SK-N-SH (cell line): ENCODE measurements around the gene CELA3A. TPM values are rescaled to one million over a fixed set of nuclear protein-coding genes. Genes with fewer than 3 reads are reported as not detected.

ENCODE experiments used
- CTCF ChIA-PET: fragments of 300-600, 350-600 bp; formaldehyde crosslinking; extraction: SDS; loops from one replicate; lab custom pipeline; 2021; lab: Yijun Ruan, JAX
- POLR2A ChIA-PET: fragments of 350-600 bp; sonication (Branson Sonifier 250); formaldehyde crosslinking; extraction: SDS; loops from one replicate; lab custom pipeline; 2020; ENCODE audit warnings: antibody characterized with exemption, inconsistent platforms; lab: Yijun Ruan, JAX
- DNase-seq: peaks from one replicate; pipeline ENCODE4 v3.0.0; 2012
- H2AFZ ChIP-seq: fragments of 200-600 bp; sonication (generic); 2 replicates; pipeline ENCODE4 v1.8.1; 2016; ENCODE audit warnings: antibody characterized with exemption, mild to moderate bottlenecking, low read depth
- H3F3A ChIP-seq: fragments of 200-600 bp; sonication (generic); replicated peaks from 2 replicates; pipeline ENCODE3; 2016; ENCODE audit warnings: antibody characterized with exemption, mild to moderate bottlenecking; ENCODE audit not compliant: insufficient read depth
- H3K27ac ChIP-seq, 2 experiments: fragments of 200-500 bp in 1 of 2; fragments of 200-600 bp in 1 of 2; sonication (Bioruptor generic) in 1 of 2; sonication (generic), shearing (Covaris generic) in 1 of 2; 2 replicates each; pipeline versions ENCODE4 v1.5.1 to v1.6.1; 2014 to 2016; ENCODE audit warnings: low read depth in 2 of 2, inconsistent platforms in 1 of 2, low read length in 1 of 2, mild to moderate bottlenecking in 1 of 2, mixed read lengths in 1 of 2
- H3K27me3 ChIP-seq: fragments of 200-600 bp; sonication (generic), shearing (Covaris generic); 2 replicates; pipeline ENCODE4 v1.6.1; 2016; ENCODE audit warnings: mixed run types; ENCODE audit not compliant: insufficient read depth
- H3K36me3 ChIP-seq, 2 experiments: fragments of 200-500 bp in 1 of 2; fragments of 200-600 bp in 1 of 2; sonication (Bioruptor generic) in 1 of 2; sonication (generic) in 1 of 2; replicated peaks in 1 of 2; 2 replicates each; pipeline versions ENCODE3 to v1.5.1; 2014 to 2016; ENCODE audit warnings: low read length in 1 of 2, mild to moderate bottlenecking in 1 of 2; ENCODE audit not compliant: insufficient read depth in 2 of 2, control insufficient read depth in 1 of 2
- H3K4me1 ChIP-seq, 2 experiments: fragments of 200-500 bp in 1 of 2; fragments of 200-600 bp in 1 of 2; sonication (Bioruptor generic) in 1 of 2; sonication (generic), shearing (Covaris generic) in 1 of 2; 2 replicates each; pipeline versions ENCODE4 v1.5.1 to v1.6.1; 2014 to 2016; ENCODE audit warnings: low read depth in 1 of 2, low read length in 1 of 2, mixed run types in 1 of 2; ENCODE audit not compliant: insufficient read depth in 2 of 2, control insufficient read depth in 1 of 2
- H3K4me2 ChIP-seq: fragments of 200-600 bp; sonication (generic), shearing (Covaris generic); 2 replicates; pipeline ENCODE4 v1.6.1; 2017; ENCODE audit warnings: mixed run types
- H3K4me3 ChIP-seq, 2 experiments: fragments of 200-500 bp in 1 of 2; fragments of 200-600 bp in 1 of 2; sonication (Bioruptor generic) in 1 of 2; sonication (generic), shearing (Covaris generic) in 1 of 2; 2 replicates each; pipeline versions ENCODE4 v1.5.1 to v1.8.1; 2014 to 2016; ENCODE audit warnings: low read depth in 2 of 2, inconsistent platforms in 1 of 2, low read length in 1 of 2, mild to moderate bottlenecking in 1 of 2, mixed read lengths in 1 of 2, moderate library complexity in 1 of 2
- H3K79me2 ChIP-seq: fragments of 200-600 bp; sonication (generic); 2 replicates; pipeline ENCODE4 v1.8.1; 2017; ENCODE audit warnings: mild to moderate bottlenecking; ENCODE audit not compliant: insufficient read depth
- H3K9ac ChIP-seq: fragments of 200-600 bp; sonication (generic); 2 replicates; pipeline ENCODE4 v1.6.1; 2017; ENCODE audit warnings: mixed run types
- H3K9me2 ChIP-seq: fragments of 200-600 bp; sonication (generic); 2 replicates; pipeline ENCODE4 v1.6.1; 2017; ENCODE audit warnings: mixed run types
- H3K9me3 ChIP-seq: fragments of 200-600 bp; sonication (generic); 2 replicates; pipeline ENCODE4 v1.6.1; 2017; ENCODE audit warnings: mixed run types, mild to moderate bottlenecking, moderate library complexity
- H4K20me1 ChIP-seq: fragments of 200-600 bp; sonication (generic); 2 replicates; pipeline ENCODE4 v1.6.1; 2017; ENCODE audit warnings: mild to moderate bottlenecking, mixed run types; ENCODE audit not compliant: insufficient read depth
- EP300 ChIP-seq, 2 experiments: IDR thresholded peaks; 2 replicates each; pipeline versions ENCODE4 v1.4.0 to v1.6.1; 2012; ENCODE audit warnings: borderline replicate concordance in 1 of 2, low read depth in 1 of 2, low read length in 1 of 2
- EZH2phosphoT487 ChIP-seq: fragments of 200-600 bp; sonication (generic); IDR thresholded peaks from 2 replicates; pipeline ENCODE4 v1.6.1; 2017; ENCODE audit warnings: low read depth, mixed run types, mild to moderate bottlenecking, antibody characterized with exemption, moderate library complexity, borderline replicate concordance
- FOXJ3 ChIP-seq: sonication (generic); formaldehyde crosslinking; IDR thresholded peaks from 2 replicates; pipeline ENCODE4 v1.5.1; 2020; ENCODE audit warnings: mild to moderate bottlenecking, missing genetic modification reagents
- GABPA ChIP-seq: IDR thresholded peaks from 2 replicates; pipeline ENCODE4 v1.4.0; 2012; ENCODE audit warnings: low read depth, mild to moderate bottlenecking
- MEF2A ChIP-seq: IDR thresholded peaks from 2 replicates; pipeline ENCODE4 v1.4.0; 2012; ENCODE audit warnings: low read depth, borderline replicate concordance
- NRF1 ChIP-seq: IDR thresholded peaks from 2 replicates; pipeline ENCODE4 v1.6.1; 2012; ENCODE audit warnings: low read depth, mild to moderate bottlenecking, low read length
- RAD21 ChIP-seq: IDR thresholded peaks from 2 replicates; pipeline ENCODE4 v1.6.1; 2012; ENCODE audit warnings: mild to moderate bottlenecking, low read length
- RCOR1 ChIP-seq: fragments of 150-350 bp; IDR thresholded peaks from 2 replicates; pipeline ENCODE4 v1.6.1; 2017; ENCODE audit warnings: antibody characterized with exemption, low read length
- WGBS: methylation state at CpG from one replicate; pipeline ENCODE4 v1.1.6; 2017; ENCODE audit warnings: low lambda C conversion rate; 5-methylcytosine and 5-hydroxymethylcytosine counted together
- polyA plus RNA-seq, 3 experiments: library from polyadenylated mRNA; depleted of rRNA; stranded (reverse); fragments of >200 nt; gene quantifications; 2 replicates each; pipeline ENCODE4 v1.2.3, GENCODE V29; 2012
- TF ChIP-seq, protein P1 (sequence below): fragments of 150-350 bp; IDR thresholded peaks from 2 replicates; pipeline ENCODE4 v1.6.1; 2017; ENCODE audit warnings: antibody characterized with exemption, low read length, low read depth, borderline replicate concordance
- TF ChIP-seq, protein P2 (sequence below): IDR thresholded peaks from 2 replicates; pipeline ENCODE4 v1.4.0; 2012; ENCODE audit warnings: low read depth, borderline replicate concordance

Gene CELA3A
- polyA plus RNA-seq, 1 of the 3 experiments (the other 2 are of a cell fraction) = not detected

DNA sequence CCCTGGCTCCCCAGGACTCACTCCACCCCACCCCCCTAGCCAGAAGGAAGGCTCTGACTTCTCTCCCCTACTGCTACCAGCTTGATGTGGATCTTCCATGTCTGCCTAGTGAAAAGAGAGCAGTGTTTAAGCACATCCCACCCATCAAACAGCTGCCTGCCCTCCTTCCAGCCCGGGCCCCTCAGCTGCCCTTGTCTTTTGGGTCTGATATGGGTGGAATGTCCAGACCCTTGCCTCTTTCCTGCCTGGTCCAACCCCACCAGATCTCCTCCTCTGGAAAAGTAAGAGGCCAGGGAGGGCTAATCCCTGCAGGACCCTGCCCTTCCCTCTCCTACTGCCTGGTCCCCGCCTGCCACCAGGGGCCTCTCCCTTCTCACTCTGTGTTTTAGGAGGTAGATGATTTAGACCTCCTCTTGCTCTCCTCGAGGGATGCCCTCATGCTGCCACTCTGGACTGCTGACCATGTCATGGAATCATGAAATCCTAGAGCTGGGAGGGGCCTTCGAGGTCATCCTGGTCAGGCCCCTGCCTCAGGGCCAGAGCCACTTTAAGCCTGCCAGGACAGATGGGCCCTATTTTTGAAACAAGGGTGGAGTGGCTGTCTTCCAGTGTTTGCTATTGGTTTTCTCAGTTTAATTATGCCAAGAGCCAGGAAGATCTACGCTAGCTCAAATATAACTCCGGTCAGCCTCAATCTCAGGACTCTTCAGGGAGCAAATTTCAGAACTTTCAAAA, 48.5 kb upstream of the CELA3A start:
- DNase-seq = no peak
- H3F3A ChIP-seq = no peaks in the 10 kb centered on the region
- H3K4me2 ChIP-seq = no peak overlapping the region
- TF ChIP-seq FOXJ3 (CRISPR knock-in tag) (no peak), EP300 (IDR thresholded peaks at IDR 0.05; ENCODE audit: borderline replicate concordance in 1 of 2, low read depth in 1 of 2, low read length in 1 of 2) (no peak), EZH2phosphoT487 (no peak)
- TF ChIP-seq, protein P1, sequence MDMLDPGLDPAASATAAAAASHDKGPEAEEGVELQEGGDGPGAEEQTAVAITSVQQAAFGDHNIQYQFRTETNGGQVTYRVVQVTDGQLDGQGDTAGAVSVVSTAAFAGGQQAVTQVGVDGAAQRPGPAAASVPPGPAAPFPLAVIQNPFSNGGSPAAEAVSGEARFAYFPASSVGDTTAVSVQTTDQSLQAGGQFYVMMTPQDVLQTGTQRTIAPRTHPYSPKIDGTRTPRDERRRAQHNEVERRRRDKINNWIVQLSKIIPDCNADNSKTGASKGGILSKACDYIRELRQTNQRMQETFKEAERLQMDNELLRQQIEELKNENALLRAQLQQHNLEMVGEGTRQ = no peak
- no peaks in the 10 kb centered on the region for H4K20me1 ChIP-seq
- no peak overlapping the region for H3K4me3 ChIP-seq
- H3K79me2 ChIP-seq = no peaks in the 10 kb centered on the region
- WGBS = 90% methylated on average over 5 of the region's 6 CpGs
- H3K36me3 ChIP-seq = no peaks in the 10 kb centered on the region
- POLR2A ChIA-PET = no interaction called here
- H3K27ac ChIP-seq = no peak overlapping the region
- H3K4me1 ChIP-seq = peaks cover 12 to 15% of the 10 kb centered on the region in 2 experiments; a peak in 3 of 4 replicates
- no peaks in the 10 kb centered on the region for H3K27me3 ChIP-seq
- H3K9ac ChIP-seq = no peak overlapping the region
- CTCF ChIA-PET = interaction anchor here (1.2 to 4.5 kb wide), 3 partner anchors 11 to 70 kb away, joined by 3 to 19 read pairs (median 3); no protein-coding TSS in a partner anchor
- no peaks in the 10 kb centered on the region for H3K9me3 ChIP-seq
- no peak overlapping the region for H2AFZ ChIP-seq
- H3K9me2 ChIP-seq = no peaks in the 10 kb centered on the region

DNA sequence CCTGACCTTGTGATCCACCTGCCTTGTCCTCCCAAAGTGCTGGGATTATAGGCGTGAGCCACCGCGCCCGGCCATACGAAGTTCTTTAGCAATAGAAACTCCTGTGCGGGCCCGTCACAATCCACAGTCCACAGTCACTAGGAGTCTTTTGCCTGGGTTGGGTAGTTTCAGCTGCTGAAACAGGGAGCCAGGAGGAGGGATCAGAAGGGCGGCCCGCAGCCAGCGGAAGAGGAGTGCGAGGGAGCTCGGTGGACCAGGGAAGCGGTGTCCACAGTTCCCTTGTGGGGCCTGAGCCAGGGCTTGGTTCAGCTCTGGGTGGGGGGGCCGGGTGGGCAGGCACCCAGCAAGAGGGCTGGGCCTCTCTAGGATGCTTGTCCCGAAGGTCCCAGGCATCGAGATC, 46.4 kb upstream of the CELA3A start:
- Histone ChIP-seq H3K9me3 (no peaks in the 10 kb centered on the region), H3K27me3 (no peaks in the 10 kb centered on the region), H2AFZ (no peak overlapping the region)
- CTCF ChIA-PET = interaction anchor here (0.9 to 1.9 kb wide), 4 partner anchors 9 to 31 kb away, joined by 3 to 7 read pairs (median 4); no protein-coding TSS in a partner anchor
- no peak for TF ChIP-seq RCOR1
- no peak for TF ChIP-seq FOXJ3 (CRISPR knock-in tag)
- TF ChIP-seq, protein P2, sequence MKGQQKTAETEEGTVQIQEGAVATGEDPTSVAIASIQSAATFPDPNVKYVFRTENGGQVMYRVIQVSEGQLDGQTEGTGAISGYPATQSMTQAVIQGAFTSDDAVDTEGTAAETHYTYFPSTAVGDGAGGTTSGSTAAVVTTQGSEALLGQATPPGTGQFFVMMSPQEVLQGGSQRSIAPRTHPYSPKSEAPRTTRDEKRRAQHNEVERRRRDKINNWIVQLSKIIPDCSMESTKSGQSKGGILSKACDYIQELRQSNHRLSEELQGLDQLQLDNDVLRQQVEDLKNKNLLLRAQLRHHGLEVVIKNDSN = no peak
- no peak for TF ChIP-seq NRF1
- no peak for TF ChIP-seq RAD21
- no peak for TF ChIP-seq MEF2A
- no peak for TF ChIP-seq GABPA
- TF ChIP-seq, all 33 proteins: peak for 0
- Histone ChIP-seq H3K27ac (no peak overlapping the region), H3K9me2 (no peaks in the 10 kb centered on the region), H3K9ac (no peak overlapping the region), H3K36me3 (no peaks in the 10 kb centered on the region), H3F3A (no peaks in the 10 kb centered on the region), H3K4me1 (peaks cover 12 to 15% of the 10 kb centered on the region in 2 experiments; a peak in 3 of 4 replicates), H4K20me1 (no peaks in the 10 kb centered on the region), H3K4me2 (no peak overlapping the region), H3K4me3 (no peak overlapping the region), H3K79me2 (no peaks in the 10 kb centered on the region)
- POLR2A ChIA-PET = no interaction called here
- 86% methylated on average over 16 of the region's 16 CpGs for WGBS
- DNase-seq = no peak
